NK-92 treated with Interleukin-12 subunit alpha and Interleukin-12 subunit beta, amount 100 ng/mL, for 24 hours (cell line): ENCODE measurements around the gene AGXT2.

Experiments
- DNase-seq: peaks from one replicate; lab custom pipeline; 2025; lab: John Stamatoyannopoulos, UW

Gene AGXT2, protein sequence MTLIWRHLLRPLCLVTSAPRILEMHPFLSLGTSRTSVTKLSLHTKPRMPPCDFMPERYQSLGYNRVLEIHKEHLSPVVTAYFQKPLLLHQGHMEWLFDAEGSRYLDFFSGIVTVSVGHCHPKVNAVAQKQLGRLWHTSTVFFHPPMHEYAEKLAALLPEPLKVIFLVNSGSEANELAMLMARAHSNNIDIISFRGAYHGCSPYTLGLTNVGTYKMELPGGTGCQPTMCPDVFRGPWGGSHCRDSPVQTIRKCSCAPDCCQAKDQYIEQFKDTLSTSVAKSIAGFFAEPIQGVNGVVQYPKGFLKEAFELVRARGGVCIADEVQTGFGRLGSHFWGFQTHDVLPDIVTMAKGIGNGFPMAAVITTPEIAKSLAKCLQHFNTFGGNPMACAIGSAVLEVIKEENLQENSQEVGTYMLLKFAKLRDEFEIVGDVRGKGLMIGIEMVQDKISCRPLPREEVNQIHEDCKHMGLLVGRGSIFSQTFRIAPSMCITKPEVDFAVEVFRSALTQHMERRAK

GRCh38 chr5:35047785-35048404 lies at the start of gene AGXT2:
AGXT2 (minus strand) TSS chr5:35047949; CDS start chr5:35047892, 57 bp downstream.
- DNase-seq, result no peak

GRCh38 chr5:35096932-35097331 lies 49.2 kb upstream of the AGXT2 start:
- DNase-seq, result no peak

GRCh38 chr5:35096216-35096615 lies 48.5 kb upstream of the AGXT2 start:
- no peak for DNase-seq

GRCh38 chr5:35095366-35095765 lies 47.6 kb upstream of the AGXT2 start:
- DNase-seq, result no peak

DNA sequence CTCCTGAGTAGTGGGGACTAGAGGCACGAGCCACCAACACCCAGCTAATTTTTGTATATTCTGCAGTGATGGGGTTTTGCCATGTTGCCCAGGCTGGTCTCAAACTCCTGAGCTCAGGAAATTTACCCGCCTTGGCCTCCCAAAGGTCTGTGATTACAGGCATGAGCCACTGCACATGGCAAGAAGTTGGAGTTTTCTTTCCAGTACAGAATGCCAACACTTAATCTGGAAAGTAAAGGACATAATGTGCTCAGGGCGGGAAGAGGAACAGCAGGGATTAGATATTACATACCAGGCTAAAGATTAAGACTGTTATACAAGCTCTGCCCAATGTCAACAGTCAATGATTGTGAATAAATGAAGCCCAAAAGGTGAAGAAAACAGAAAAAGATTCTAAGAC lies 47.2 kb upstream of the AGXT2 start:
- no peak for DNase-seq

- DNase-seq, result no peak
These were observed 45.0 kb upstream of the AGXT2 start for GRCh38 chr5:35092703-35093102.

DNA sequence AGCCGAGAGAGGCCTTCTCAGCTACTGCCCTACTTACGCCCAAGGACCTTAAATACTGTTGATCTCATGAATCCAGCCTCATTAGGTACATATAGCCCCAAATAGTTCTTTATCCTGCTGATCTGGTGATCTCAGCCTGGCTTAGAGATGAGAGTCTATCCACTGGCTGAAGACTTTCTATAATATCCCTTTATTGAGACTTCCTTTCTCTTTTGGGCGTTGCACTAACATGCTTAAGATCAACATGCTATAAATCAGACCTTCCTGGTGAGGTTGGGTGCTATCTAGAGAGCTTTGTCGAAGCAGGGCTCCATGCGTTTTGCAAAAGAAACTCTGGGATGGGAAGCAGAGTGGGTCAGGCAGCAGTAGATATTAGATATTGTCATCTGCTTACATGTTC lies 44.0 kb upstream of the AGXT2 start:
- DNase-seq, result no peak

DNA sequence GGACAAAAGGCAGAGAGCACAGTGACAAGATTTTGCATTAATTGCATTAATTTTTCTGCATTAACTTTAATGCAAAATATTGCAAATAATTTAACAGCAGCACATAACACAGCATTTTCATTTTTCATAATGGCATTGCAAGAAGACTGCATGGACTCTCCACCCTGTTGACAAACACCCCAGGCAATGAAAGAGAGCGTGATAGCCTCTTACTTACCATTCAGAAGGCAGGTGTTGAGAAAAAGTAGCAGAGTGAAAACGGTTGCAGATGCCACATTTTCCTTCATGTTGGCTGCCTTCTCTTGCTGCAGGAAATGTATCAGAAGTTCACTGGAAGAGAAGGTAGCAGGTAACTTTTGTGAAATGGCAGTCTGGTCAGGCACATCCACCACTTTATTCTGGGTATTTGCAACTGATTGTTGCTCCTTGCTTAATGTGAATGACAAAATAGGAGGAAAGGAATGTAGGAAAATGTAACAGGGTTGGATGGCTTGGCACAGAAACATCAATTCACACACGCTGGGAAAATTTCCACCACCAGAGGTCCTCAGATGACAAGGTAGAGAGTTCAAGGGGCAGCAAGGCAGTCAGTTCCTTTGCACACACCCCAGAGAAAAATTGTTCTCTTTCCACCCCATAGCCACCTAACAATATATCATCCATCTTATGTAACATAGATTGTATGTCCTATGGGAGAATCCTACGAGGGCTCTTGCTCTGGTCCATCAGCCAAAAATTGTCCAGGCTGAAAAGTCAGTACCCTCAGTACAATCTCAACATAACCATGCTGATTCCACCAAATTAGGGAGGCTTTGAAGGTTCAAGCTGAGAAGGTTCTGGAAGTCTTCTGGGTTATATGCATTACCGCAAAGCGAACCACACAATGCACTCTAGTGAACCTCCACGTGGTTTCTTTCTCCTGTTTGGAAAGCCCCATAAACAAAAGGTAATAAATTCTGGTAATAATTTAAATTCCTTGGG lies 41.9 kb upstream of the AGXT2 start:
- no peak for DNase-seq

GRCh38 chr5:35087991-35088390 lies 40.2 kb upstream of the AGXT2 start:
- DNase-seq, result no peak

DNA sequence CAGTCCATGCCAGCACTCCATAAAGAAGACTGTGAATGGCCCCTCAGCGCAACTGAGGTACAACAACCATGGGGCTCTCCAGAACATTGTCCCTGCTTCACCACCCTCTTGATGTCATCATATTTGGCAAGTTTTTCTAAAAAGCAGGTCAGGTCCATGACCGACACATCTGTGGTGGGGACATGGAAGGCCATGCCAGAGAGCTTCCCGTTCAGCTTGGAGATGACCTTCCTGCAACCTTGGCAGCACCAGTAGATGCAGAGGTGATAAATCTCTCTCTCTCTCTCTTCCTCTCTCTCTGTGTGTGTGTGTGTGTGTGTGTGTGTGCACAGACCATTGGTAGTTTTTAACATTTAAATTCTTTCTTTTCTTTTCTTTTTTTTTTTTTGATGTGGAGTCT lies 35.4 kb upstream of the AGXT2 start:
- no peak for DNase-seq

DNA sequence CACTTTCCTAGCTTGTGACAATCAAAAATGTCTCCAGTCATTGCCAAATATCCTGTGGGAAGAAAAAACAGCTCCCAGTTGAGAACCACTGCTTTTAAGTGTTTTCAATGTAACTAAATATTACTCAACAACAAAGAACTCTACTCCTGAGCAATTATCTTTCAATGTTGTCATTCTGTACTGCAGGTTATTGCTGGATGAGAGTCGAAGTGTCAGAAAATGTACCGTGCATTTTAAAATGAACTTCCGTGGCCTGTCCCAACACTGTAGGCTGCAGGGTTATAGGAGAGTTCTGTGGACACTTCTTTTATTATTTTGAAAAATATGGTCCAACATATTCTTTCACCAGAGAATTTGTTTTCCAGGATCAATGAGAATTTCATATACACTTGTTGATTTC lies 34.8 kb upstream of the AGXT2 start:
- DNase-seq, result no peak

- no peak for DNase-seq
These were observed 33.4 kb upstream of the AGXT2 start for GRCh38 chr5:35081134-35081533.

DNA sequence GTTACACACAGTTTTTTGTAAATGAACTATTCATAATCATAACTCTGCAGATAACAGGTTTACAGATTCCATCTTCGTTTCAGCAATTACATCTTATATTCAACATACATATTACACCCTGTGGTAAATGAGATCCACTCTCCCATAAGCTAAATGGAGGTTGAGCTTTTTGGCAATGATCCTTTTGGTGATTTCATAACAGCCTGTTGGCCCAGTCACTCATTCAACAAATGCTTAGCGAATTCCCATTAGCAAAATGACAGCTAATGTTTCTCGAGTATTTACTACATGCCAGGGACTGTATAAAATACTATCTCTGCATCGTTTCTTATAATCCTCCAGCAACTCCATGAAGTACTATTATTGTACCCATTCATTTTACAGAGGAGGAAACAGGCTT lies 25.4 kb upstream of the AGXT2 start:
- DNase-seq, result no peak

- DNase-seq, result no peak
These were observed 21.4 kb upstream of the AGXT2 start for GRCh38 chr5:35069188-35069587.

GRCh38 chr5:35067985-35068384 lies 20.2 kb upstream of the AGXT2 start:
- no peak for DNase-seq

- DNase-seq, result no peak
These were observed 18.6 kb upstream of the AGXT2 start for GRCh38 chr5:35066260-35066795.

- no peak for DNase-seq
These were observed 15.7 kb upstream of the AGXT2 start for GRCh38 chr5:35063414-35063813.

DNA sequence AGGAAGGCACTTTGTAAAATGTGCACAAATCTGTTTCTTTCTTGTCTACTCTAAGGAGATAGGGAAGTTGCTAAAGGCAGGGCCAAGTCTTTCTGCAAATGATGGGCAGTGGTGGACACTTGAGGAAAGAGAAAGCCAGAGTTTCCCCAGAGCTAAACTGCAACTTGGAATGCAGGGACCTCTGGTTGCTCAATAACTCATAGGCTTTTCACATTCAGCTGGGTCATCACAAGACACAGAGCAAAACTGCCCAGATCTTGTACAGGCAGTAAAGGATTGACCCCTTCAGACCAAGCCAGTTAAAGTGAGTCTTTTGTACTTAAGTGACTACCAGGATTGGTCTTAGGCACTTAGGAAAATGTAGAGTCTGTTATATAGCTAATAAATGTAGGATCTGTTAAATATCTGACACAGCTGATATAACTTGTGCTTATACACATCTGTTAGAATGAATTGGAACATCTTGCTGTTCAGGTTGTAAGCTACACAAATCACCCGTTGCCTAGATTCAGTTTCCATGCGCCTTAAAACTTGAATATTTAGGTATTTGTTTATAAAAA lies 13.5 kb upstream of the AGXT2 start:
- no peak for DNase-seq

DNA sequence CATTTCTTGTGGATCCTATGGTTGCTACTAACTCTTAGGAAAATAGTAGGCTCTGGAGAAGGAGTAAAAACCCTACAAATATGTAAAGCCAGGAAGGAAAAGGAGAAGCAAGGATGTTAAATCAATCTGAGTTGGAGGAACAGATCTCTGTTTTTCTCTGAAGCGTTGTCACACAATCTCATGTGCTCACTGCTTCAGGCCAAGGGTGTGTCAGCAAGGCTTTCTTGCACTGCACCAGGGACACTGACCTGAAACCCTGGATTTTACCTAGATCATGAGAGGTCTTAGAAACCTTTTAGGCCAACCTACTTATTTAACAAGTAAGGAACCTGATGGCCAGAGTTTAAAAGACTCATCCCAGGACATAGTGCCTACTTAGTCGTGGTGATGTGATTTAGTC lies 12.5 kb upstream of the AGXT2 start:
- DNase-seq, result no peak

DNA sequence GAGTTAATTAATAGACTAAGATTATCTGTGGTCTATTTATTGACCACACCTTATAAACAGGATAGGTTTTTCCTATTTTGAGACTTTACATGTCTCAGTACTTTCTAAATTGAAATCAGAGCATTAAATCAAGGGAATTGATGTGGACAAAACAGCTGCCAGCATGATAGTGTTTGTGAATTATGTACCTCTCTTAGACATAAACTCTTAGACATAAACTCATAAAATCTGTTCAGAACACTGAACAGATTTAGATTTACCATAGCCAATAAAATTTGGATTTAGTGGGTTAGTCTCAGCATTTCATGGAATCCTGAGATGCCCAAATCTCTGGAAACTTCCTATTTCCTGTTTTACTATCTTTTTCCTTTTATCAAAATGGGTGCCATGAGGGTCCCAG lies 11.5 kb upstream of the AGXT2 start:
- DNase-seq, result no peak

- DNase-seq, result no peak
These were observed 10.6 kb upstream of the AGXT2 start for GRCh38 chr5:35058374-35058788.

DNA sequence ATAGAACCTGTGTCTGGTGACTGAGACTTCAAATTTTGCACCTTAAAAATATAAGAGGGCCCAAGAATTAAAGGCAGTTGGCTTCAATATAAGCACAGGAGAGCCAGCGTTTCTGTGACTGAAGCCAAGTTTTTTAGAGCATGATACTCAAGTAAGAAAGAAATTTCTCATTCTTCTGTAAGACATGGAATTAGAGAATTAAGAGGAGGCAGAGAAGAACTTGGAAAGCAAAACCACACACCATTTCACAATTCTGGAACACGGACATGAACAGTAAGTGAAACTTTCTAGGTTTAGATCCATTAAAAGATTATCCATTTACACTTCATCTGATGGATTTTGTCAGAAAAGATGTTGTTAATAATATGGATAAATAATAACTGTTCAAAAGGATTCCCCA lies 8.9 kb upstream of the AGXT2 start:
- DNase-seq, result no peak
